Measurements from ENCODE around the gene FOXJ1.

The FOXJ1 gene

DNA sequence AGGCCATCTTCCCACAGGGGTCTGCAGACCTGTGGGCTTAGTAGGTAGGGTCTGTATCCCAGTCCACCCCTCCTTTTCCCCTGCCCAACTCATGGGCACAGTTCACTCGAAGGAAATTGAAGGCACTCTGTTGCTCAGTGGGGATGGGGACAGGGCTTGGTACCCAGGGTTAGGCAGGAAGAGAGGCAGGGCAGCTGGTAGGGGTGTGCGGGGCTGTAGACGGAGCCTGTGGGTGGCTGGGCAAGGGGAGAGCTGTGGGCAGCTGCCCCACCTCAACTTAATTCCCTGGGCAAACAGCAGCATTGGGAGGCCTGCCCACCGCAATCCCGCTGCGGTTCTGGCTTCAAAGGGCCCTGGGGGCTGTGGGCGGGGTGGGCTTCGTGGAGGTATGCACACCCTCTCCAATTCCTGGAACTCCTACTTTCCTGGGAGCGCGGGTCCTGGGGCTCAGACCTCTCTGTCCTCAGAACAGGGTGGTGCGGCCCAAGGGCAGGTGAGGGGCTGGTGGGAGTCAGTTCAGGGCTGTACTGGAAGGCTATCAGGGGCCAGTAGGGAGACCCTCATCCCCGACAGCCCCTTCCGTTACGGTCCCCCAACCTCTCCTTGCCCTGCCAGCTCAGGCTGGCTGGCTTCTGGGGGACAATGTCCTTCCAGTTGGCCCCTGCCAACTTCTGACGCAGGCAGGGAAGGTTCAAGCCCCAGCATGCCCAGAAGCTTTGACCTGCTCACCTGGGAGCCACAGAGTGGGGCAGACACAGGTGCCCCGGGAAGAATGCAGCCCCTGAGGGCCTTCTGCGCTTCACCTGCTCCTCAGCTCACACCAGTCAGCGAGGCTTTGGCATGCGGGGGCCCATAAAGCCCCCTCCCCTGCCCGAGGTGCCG lies 9.1 kb downstream of the FOXJ1 start:
- Histone ChIP-seq H3K4me1 (ENCODE audit: insufficient read depth, low read length) (no peaks in the 10 kb centered on the region), H3K4me2 (ENCODE audit: insufficient read depth, low read length) (no peak overlapping the region), H3K27ac (ENCODE audit: low read length) (no peak overlapping the region), H3K9ac (ENCODE audit: low read depth, low read length) (no peak overlapping the region), H2AFZ (ENCODE audit: low read depth, low read length) (no peak overlapping the region), H4K20me1 (ENCODE audit: insufficient read depth, low read length) (no peaks in the 10 kb centered on the region), H3K79me2 (ENCODE audit: insufficient read depth, low read length) (no peaks in the 10 kb centered on the region), H3K4me3 (ENCODE audit: low read depth in 1 of 2, low read length in 2 of 2) (no peak overlapping the region), H3K9me3 (ENCODE audit: insufficient read depth, low read length, severe bottlenecking) (no peaks in the 10 kb centered on the region), H3K36me3 (ENCODE audit: insufficient read depth, low read length) (no peaks in the 10 kb centered on the region), H3K27me3 (ENCODE audit: insufficient read depth, low read length, poor library complexity) (no peaks in the 10 kb centered on the region)
- no peak for TF ChIP-seq EZH2 (IDR thresholded peaks at IDR 0.05; ENCODE audit: borderline replicate concordance, low read depth, low read length, severe bottlenecking)
- TF ChIP-seq, protein P1, sequence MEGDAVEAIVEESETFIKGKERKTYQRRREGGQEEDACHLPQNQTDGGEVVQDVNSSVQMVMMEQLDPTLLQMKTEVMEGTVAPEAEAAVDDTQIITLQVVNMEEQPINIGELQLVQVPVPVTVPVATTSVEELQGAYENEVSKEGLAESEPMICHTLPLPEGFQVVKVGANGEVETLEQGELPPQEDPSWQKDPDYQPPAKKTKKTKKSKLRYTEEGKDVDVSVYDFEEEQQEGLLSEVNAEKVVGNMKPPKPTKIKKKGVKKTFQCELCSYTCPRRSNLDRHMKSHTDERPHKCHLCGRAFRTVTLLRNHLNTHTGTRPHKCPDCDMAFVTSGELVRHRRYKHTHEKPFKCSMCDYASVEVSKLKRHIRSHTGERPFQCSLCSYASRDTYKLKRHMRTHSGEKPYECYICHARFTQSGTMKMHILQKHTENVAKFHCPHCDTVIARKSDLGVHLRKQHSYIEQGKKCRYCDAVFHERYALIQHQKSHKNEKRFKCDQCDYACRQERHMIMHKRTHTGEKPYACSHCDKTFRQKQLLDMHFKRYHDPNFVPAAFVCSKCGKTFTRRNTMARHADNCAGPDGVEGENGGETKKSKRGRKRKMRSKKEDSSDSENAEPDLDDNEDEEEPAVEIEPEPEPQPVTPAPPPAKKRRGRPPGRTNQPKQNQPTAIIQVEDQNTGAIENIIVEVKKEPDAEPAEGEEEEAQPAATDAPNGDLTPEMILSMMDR (IDR thresholded peaks at IDR 0.05; ENCODE audit: borderline replicate concordance, extremely low read depth, low read length, poor library complexity, severe bottlenecking), result no peak
- ATAC-seq (ENCODE audit: insufficient read depth, low read depth) (no peak), DNase-seq (no peak)

DNA sequence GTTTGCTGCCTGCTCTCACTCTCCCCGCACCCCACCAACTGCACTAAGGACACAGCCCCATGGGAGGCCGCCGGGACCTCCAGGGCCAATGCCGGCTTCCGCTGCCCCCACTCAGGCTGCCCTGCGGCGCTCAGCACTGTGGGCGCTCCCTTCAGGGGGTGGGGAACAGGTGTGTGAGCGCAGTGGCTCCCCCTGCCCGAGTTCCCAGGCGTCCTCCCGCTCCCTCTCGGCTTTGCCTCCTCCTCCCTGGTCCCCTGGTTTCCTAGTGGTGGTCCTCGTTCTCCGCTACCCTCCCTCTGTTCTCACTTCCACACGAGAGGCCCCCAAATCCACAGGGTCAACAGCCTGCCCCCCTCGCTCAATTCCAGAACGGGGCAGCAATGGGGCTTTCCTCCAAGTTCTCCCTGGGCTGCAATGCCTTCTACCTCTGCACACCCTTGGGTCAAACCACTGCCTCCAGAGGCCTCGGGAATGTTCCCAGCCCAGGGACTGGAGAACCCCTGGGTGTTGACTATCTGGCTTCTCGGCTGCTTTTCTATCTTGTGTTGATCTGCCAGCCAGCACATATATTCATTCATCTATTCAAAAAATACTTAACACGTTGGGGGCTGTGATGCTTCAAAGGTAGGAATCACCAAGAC lies 9.9 kb downstream of the FOXJ1 start:
- H3K4me1 ChIP-seq (ENCODE audit: insufficient read depth, low read length), result no peaks in the 10 kb centered on the region
- ATAC-seq (ENCODE audit: insufficient read depth, low read depth), result no peak
- no peaks in the 10 kb centered on the region for H3K27me3 ChIP-seq (ENCODE audit: insufficient read depth, low read length, poor library complexity)
- no peaks in the 10 kb centered on the region for H3K9me3 ChIP-seq (ENCODE audit: insufficient read depth, low read length, severe bottlenecking)
- H3K4me2 ChIP-seq (ENCODE audit: insufficient read depth, low read length), result no peak overlapping the region
- DNase-seq, result no peak
- H3K4me3 ChIP-seq (ENCODE audit: low read depth in 1 of 2, low read length in 2 of 2), result no peak overlapping the region
- no peaks in the 10 kb centered on the region for H4K20me1 ChIP-seq (ENCODE audit: insufficient read depth, low read length)
- H3K36me3 ChIP-seq (ENCODE audit: insufficient read depth, low read length), result no peaks in the 10 kb centered on the region
- TF ChIP-seq, protein P1 (IDR thresholded peaks at IDR 0.05; ENCODE audit: borderline replicate concordance, extremely low read depth, low read length, poor library complexity, severe bottlenecking), result no peak
- H3K27ac ChIP-seq (ENCODE audit: low read length), result no peak overlapping the region
- no peak overlapping the region for H3K9ac ChIP-seq (ENCODE audit: low read depth, low read length)
- H3K79me2 ChIP-seq (ENCODE audit: insufficient read depth, low read length), result no peaks in the 10 kb centered on the region
- no peak overlapping the region; the same call in 1 of the 2 replicates for H2AFZ ChIP-seq (ENCODE audit: low read depth, low read length)

DNA sequence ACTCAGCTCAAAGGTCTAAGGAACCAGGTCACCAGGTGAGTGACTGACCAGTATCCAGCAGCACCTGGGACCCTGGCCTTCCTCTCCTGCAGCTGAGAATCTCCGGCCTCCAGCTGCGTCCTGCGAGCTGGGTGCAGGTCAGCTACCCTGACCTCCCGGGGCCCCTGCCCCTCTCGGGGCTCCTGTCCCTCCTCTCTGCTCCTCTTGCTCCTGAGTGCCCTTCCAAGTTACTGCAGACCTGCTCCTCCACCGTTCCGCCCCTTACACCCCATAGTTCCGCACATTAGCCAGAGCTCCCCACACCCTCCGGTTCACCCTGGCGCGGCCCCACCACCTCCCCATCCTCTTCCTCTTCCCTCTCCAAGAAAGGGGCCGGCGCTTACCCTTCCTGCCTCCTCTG lies 10.6 kb downstream of the FOXJ1 start:
- no peak for ATAC-seq (ENCODE audit: insufficient read depth, low read depth)
- Histone ChIP-seq H3K9me3 (ENCODE audit: insufficient read depth, low read length, severe bottlenecking) (no peaks in the 10 kb centered on the region), H3K4me3 (ENCODE audit: low read depth in 1 of 2, low read length in 2 of 2) (no peak overlapping the region), H2AFZ (ENCODE audit: low read depth, low read length) (no peak overlapping the region), H3K27me3 (ENCODE audit: insufficient read depth, low read length, poor library complexity) (no peaks in the 10 kb centered on the region), H3K79me2 (ENCODE audit: insufficient read depth, low read length) (no peaks in the 10 kb centered on the region), H3K4me2 (ENCODE audit: insufficient read depth, low read length) (no peak overlapping the region), H3K36me3 (ENCODE audit: insufficient read depth, low read length) (no peaks in the 10 kb centered on the region), H3K27ac (ENCODE audit: low read length) (no peak overlapping the region), H3K4me1 (ENCODE audit: insufficient read depth, low read length) (no peaks in the 10 kb centered on the region), H4K20me1 (ENCODE audit: insufficient read depth, low read length) (no peaks in the 10 kb centered on the region), H3K9ac (ENCODE audit: low read depth, low read length) (no peak overlapping the region)
- no peak for DNase-seq
- TF ChIP-seq, protein P1 (IDR thresholded peaks at IDR 0.05; ENCODE audit: borderline replicate concordance, extremely low read depth, low read length, poor library complexity, severe bottlenecking), result no peak
- TF ChIP-seq EZH2 (IDR thresholded peaks at IDR 0.05; ENCODE audit: borderline replicate concordance, low read depth, low read length, severe bottlenecking), result no peak
